Naive thymus-derived CD4-positive, alpha-beta T cell (primary cell): ENCODE results near the gene RPS19. TPM values are rescaled to one million over a fixed set of nuclear protein-coding genes. Genes with fewer than 3 reads are reported as not detected.

Experiments used
- ATAC-seq: fragments of 150-1000 bp; cut with Tn5 transposase; 2 replicates; pipeline ENCODE4 v1.10.0; 2021; ENCODE audit warnings: mild to moderate bottlenecking, moderate library complexity
- CTCF ChIA-PET: fragments of 350-600 bp; sonication (Branson Sonifier 250); formaldehyde crosslinking; loops from one replicate; lab custom pipeline; 2021; ENCODE audit warnings: antibody characterized with exemption; lab: Charles Lee
- POLR2A ChIA-PET: fragments of 350-600 bp; sonication (Branson Sonifier 250); formaldehyde crosslinking; loops from one replicate; lab custom pipeline; 2021; ENCODE audit warnings: antibody characterized with exemption, inconsistent platforms; lab: Charles Lee
- DNase-seq, 9 donors: peaks; one replicate each; pipeline versions ENCODE4 v3.0.0 to v3.0.0-alpha.2; 2020 to 2022; ENCODE audit warnings: mixed read lengths in 1 of 9
- H3K27ac ChIP-seq: one replicate; pipeline ENCODE4 v1.7.0; 2013; ENCODE audit warnings: mild to moderate bottlenecking, low read depth, low read length, moderate library complexity
- H3K27me3 ChIP-seq, 2 donors: one replicate each; pipeline ENCODE4 v1.7.0; 2013; ENCODE audit warnings: low read length in 2 of 2, mild to moderate bottlenecking in 2 of 2, moderate library complexity in 2 of 2; ENCODE audit not compliant: control insufficient read depth in 2 of 2, insufficient read depth in 2 of 2
- H3K36me3 ChIP-seq, 3 experiments: 1 replicate in 2 of 3; 2 replicates in 1 of 3; pipeline ENCODE4 v1.7.0; 2013; ENCODE audit warnings: low read length in 3 of 3, mild to moderate bottlenecking in 3 of 3, moderate library complexity in 1 of 3; ENCODE audit not compliant: insufficient read depth in 3 of 3, control insufficient read depth in 2 of 3
- H3K4me1 ChIP-seq, 2 donors: one replicate each; pipeline ENCODE4 v1.7.0; 2013; ENCODE audit warnings: low read length in 2 of 2, mild to moderate bottlenecking in 2 of 2, moderate library complexity in 1 of 2; ENCODE audit not compliant: control insufficient read depth in 2 of 2, insufficient read depth in 2 of 2
- H3K4me3 ChIP-seq: 2 replicates; pipeline ENCODE4 v1.7.0; 2013; ENCODE audit warnings: mild to moderate bottlenecking, low read length
- H3K9me3 ChIP-seq, 3 experiments: 1 replicate in 2 of 3; 2 replicates in 1 of 3; pipeline ENCODE4 v1.7.0; 2013; ENCODE audit warnings: low read length in 3 of 3; ENCODE audit not compliant: control insufficient read depth in 2 of 3
- H3K27ac Mint-ChIP-seq, 9 donors: one replicate each; pipeline ENCODE4 v1.8.0; 2020 to 2022; ENCODE audit warnings: mixed read lengths in 9 of 9, mild to moderate bottlenecking in 8 of 9, moderate library complexity in 5 of 9, inconsistent platforms in 2 of 9
- H3K27me3 Mint-ChIP-seq, 5 donors: one replicate each; pipeline ENCODE4 v1.8.0; 2021 to 2022; ENCODE audit warnings: mixed read lengths in 5 of 5, mild to moderate bottlenecking in 1 of 5
- H3K36me3 Mint-ChIP-seq, 5 donors: one replicate each; pipeline ENCODE4 v1.8.0; 2020 to 2022; ENCODE audit warnings: mixed read lengths in 5 of 5, mild to moderate bottlenecking in 3 of 5, inconsistent platforms in 1 of 5
- H3K4me1 Mint-ChIP-seq, 7 donors: one replicate each; pipeline ENCODE4 v1.8.0; 2020 to 2022; ENCODE audit warnings: mixed read lengths in 7 of 7, mild to moderate bottlenecking in 3 of 7, inconsistent platforms in 1 of 7
- H3K4me3 Mint-ChIP-seq, 10 donors: one replicate each; pipeline ENCODE4 v1.8.0; 2020 to 2022; ENCODE audit warnings: mild to moderate bottlenecking in 10 of 10, mixed read lengths in 10 of 10, moderate library complexity in 6 of 10, inconsistent platforms in 2 of 10
- H3K9me3 Mint-ChIP-seq, 11 donors: one replicate each; pipeline ENCODE4 v1.8.0; 2020 to 2022; ENCODE audit warnings: mixed read lengths in 11 of 11, mild to moderate bottlenecking in 4 of 11, inconsistent platforms in 1 of 11, moderate library complexity in 1 of 11
- intact Hi-C, 2 donors: fragments of 100-400 bp; cut with micrococcal nuclease; formaldehyde crosslinking; loops; one replicate each; pipeline ENCODE4 v1.15.1; 2023
- polyA plus RNA-seq, 2 donors: library from polyadenylated mRNA; unstranded; fragments of 300-500 nt; fragmentation: Illumina TruSeq; gene quantifications; one replicate each; pipeline ENCODE4 v1.2.3, GENCODE V29; 2021
- total RNA-seq, 6 experiments: library from RNA in 5 of 6; stranded (reverse) in 5 of 6; gene quantifications; 1 replicate in 5 of 6; 2 replicates in 1 of 6; pipeline ENCODE4 v1.2.3 and lab custom pipeline; 2021 to 2026

RPS19 gene
- total and polyA plus RNA-seq, 7 experiments from 2014 or later = 2,739 to 7,822 (median 3,541) TPM

GRCh38 chr19:41918095-41918494, 58.0 kb downstream of the RPS19 start:
- peaks cover 0 to 12% (median 7%) of the 10 kb centered on the region in 5 donors for H3K27me3 Mint-ChIP-seq
- ATAC-seq (peak; percentile 17), DNase-seq (no peak)
- no peak overlapping the region for H3K4me3 Mint-ChIP-seq
- Histone ChIP-seq H3K36me3 (no peaks in the 10 kb centered on the region), H3K27me3 (peaks cover 0 to 23% of the 10 kb centered on the region in 2 donors), H3K9me3 (no peaks in the 10 kb centered on the region), H3K4me1 (peaks cover 11 to 46% of the 10 kb centered on the region in 2 donors), H3K27ac (no peak overlapping the region), H3K4me3 (no peak overlapping the region)
- H3K9me3 Mint-ChIP-seq = no peaks in the 10 kb centered on the region
- H3K36me3 Mint-ChIP-seq = peaks cover 0 to 6% (median under 1%) of the 10 kb centered on the region in 5 donors
- no peak overlapping the region for H3K27ac Mint-ChIP-seq
- H3K4me1 Mint-ChIP-seq = peaks cover 15 to 28% (median 21%) of the 10 kb centered on the region in 7 donors
- POLR2A ChIA-PET = no interaction called here
- intact Hi-C loops = no loop called here
- CTCF ChIA-PET = no interaction called here

GRCh38 chr19:41918653-41919244, 58.7 kb downstream of the RPS19 start:
- Histone ChIP-seq H3K27ac (no peak overlapping the region), H3K27me3 (peaks cover 0 to 23% of the 10 kb centered on the region in 2 donors), H3K9me3 (no peaks in the 10 kb centered on the region), H3K36me3 (no peaks in the 10 kb centered on the region), H3K4me3 (no peak overlapping the region), H3K4me1 (peaks cover 11 to 41% of the 10 kb centered on the region in 2 donors)
- H3K27ac Mint-ChIP-seq = no peak overlapping the region
- ATAC-seq = no peak
- ChIA-PET CTCF (interaction anchor here (0.7 to 1.1 kb wide), 3 partner anchors 14 to 47 kb away, joined by 3 to 4 read pairs (median 3); no protein-coding TSS in a partner anchor), POLR2A (interaction anchor here (0.7 to 1.7 kb wide), 5 partner anchors 8 to 46 kb away, joined by 3 to 7 read pairs (median 4); no protein-coding TSS in a partner anchor)
- no peak for DNase-seq
- H3K4me1 Mint-ChIP-seq = peaks cover 16 to 26% (median 23%) of the 10 kb centered on the region in 7 donors
- H3K9me3 Mint-ChIP-seq = peaks cover 0 to 3% (median 0%) of the 10 kb centered on the region in 11 donors
- no peak overlapping the region for H3K4me3 Mint-ChIP-seq
- intact Hi-C loops = no loop called here
- peaks cover 0 to 8% (median 4%) of the 10 kb centered on the region in 5 donors for H3K36me3 Mint-ChIP-seq
- peaks cover 0 to 17% (median 9%) of the 10 kb centered on the region in 5 donors for H3K27me3 Mint-ChIP-seq

- H3K36me3 ChIP-seq = no peaks in the 10 kb centered on the region
- no peak for DNase-seq
- H3K27ac Mint-ChIP-seq = no peak overlapping the region
- POLR2A ChIA-PET = interaction anchor here (0.8 to 1.7 kb wide), 6 partner anchors 9 to 47 kb away, joined by 3 to 7 read pairs (median 4); no protein-coding TSS in a partner anchor
- no peaks in the 10 kb centered on the region for H3K9me3 ChIP-seq
- CTCF ChIA-PET = interaction anchor here (1.1 kb wide), 1 partner anchor 15 kb away, joined by 4 read pairs; no protein-coding TSS in a partner anchor
- H3K27me3 Mint-ChIP-seq = peaks cover 0 to 17% (median 9%) of the 10 kb centered on the region in 5 donors
- no peak overlapping the region for H3K4me3 ChIP-seq
- intact Hi-C loops = no loop called here
- H3K4me1 ChIP-seq = peaks cover 11 to 30% of the 10 kb centered on the region in 2 donors
- H3K4me1 Mint-ChIP-seq = peaks cover 14 to 22% (median 17%) of the 10 kb centered on the region in 7 donors
- no peak overlapping the region for H3K4me3 Mint-ChIP-seq
- peaks cover 0 to 3% (median 0%) of the 10 kb centered on the region in 11 donors for H3K9me3 Mint-ChIP-seq
- no peak overlapping the region for H3K27ac ChIP-seq
- peaks cover 0 to 14% of the 10 kb centered on the region in 2 donors for H3K27me3 ChIP-seq
- H3K36me3 Mint-ChIP-seq = peaks cover 0 to 8% (median 4%) of the 10 kb centered on the region in 5 donors
- ATAC-seq = no peak
Measured at GRCh38 chr19:41919948-41920712, 60.1 kb downstream of the RPS19 start.

- intact Hi-C loops = no loop called here
- H3K27me3 Mint-ChIP-seq = peaks cover 0 to 17% (median 9%) of the 10 kb centered on the region in 5 donors
- ATAC-seq (no peak), DNase-seq (no peak)
- H3K4me3 Mint-ChIP-seq = peak overlapping the region in 5 of 10 donors; percentile 15 to 46 (median 19)
- H3K27me3 ChIP-seq = peaks cover 0 to 8% of the 10 kb centered on the region in 2 donors
- peaks cover 14 to 22% (median 17%) of the 10 kb centered on the region in 7 donors for H3K4me1 Mint-ChIP-seq
- H3K9me3 Mint-ChIP-seq = peaks cover 0 to 3% (median 0%) of the 10 kb centered on the region in 11 donors
- peak overlapping the region in 2 of 9 donors; percentile 21 to 39 for H3K27ac Mint-ChIP-seq
- ChIA-PET CTCF (interaction anchor here (1.0 kb wide), 1 partner anchor 126 kb away, joined by 4 read pairs; no protein-coding TSS in a partner anchor), POLR2A (interaction anchor here (1.0 to 1.7 kb wide), 3 partner anchors 9 to 60 kb away, joined by 4 read pairs; partner anchors contain the start of gene RPS19)
- no peaks in the 10 kb centered on the region for H3K36me3 ChIP-seq
- H3K27ac ChIP-seq = no peak overlapping the region
- H3K4me1 ChIP-seq = peaks cover 5 to 22% of the 10 kb centered on the region in 2 donors
- H3K4me3 ChIP-seq = no peak overlapping the region
- H3K36me3 Mint-ChIP-seq = peaks cover 0 to 8% (median 4%) of the 10 kb centered on the region in 5 donors
- no peaks in the 10 kb centered on the region for H3K9me3 ChIP-seq
Measured at GRCh38 chr19:41920882-41921576, 61.0 kb downstream of the RPS19 start.

- ChIA-PET POLR2A (interaction anchor here (0.6 to 1.7 kb wide), 5 partner anchors 10 to 61 kb away, joined by 3 to 4 read pairs (median 4); partner anchors contain the start of gene RPS19), CTCF (interaction anchor here (1.0 kb wide), 1 partner anchor 127 kb away, joined by 4 read pairs; no protein-coding TSS in a partner anchor)
- peaks cover 14 to 22% (median 17%) of the 10 kb centered on the region in 7 donors for H3K4me1 Mint-ChIP-seq
- Histone ChIP-seq H3K9me3 (no peaks in the 10 kb centered on the region), H3K36me3 (no peaks in the 10 kb centered on the region), H3K27ac (no peak overlapping the region), H3K27me3 (no peaks in the 10 kb centered on the region), H3K4me1 (peaks cover 0 to 13% of the 10 kb centered on the region in 2 donors), H3K4me3 (no peak overlapping the region)
- no peak for ATAC-seq
- H3K27me3 Mint-ChIP-seq = peaks cover 0 to 17% (median 9%) of the 10 kb centered on the region in 5 donors
- peak overlapping the region in 5 of 10 donors; percentile 12 to 46 (median 30) for H3K4me3 Mint-ChIP-seq
- peak overlapping the region in 5 of 9 donors; percentile 21 to 67 (median 39) for H3K27ac Mint-ChIP-seq
- peaks cover 0 to 8% (median 4%) of the 10 kb centered on the region in 5 donors for H3K36me3 Mint-ChIP-seq
- intact Hi-C loops = no loop called here
- DNase-seq = no peak
- H3K9me3 Mint-ChIP-seq = peaks cover 0 to 3% (median 0%) of the 10 kb centered on the region in 11 donors
Measured at GRCh38 chr19:41921577-41922576, 61.8 kb downstream of the RPS19 start.
